Measurements from ENCODE around the gene CERS6. TPM values are rescaled to one million over a fixed set of nuclear protein-coding genes. Genes with fewer than 3 reads are reported as not detected.

Gene CERS6
- total RNA-seq, 1 donor from 2014 or later: 22.4 TPM

DNA sequence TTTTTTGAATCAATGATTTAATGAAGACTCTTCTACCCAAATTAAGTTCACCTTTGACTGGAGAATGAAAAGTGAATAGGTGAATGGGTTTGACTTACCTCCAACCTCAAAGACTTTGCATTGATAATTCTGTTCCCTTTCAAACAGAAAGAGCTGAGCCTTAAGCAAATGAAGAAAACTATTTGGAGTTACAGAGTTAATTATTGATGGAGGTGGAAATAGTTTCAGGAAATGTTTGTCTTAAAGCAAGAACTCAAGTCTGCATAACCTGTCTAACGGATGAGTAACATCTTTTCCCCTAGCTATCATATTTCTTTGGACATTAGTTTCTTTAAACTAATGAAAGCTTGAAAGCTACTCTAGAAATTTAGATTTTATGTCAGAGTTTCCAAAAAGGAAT is 166.5 kb downstream of the CERS6 start:
- Mint-ChIP-seq H3K36me3 (ENCODE audit: low read depth) (no peaks in the 10 kb centered on the region), H3K4me1 (ENCODE audit: low read depth) (peaks cover 7% of the 10 kb centered on the region), H3K27ac (no peak overlapping the region), H3K27me3 (ENCODE audit: low read depth) (no peaks in the 10 kb centered on the region), H3K4me3 (ENCODE audit: low read depth) (no peak overlapping the region), H3K9me3 (no peaks in the 10 kb centered on the region)
- DNase-seq (ENCODE audit: low spot score): no peak
- intact Hi-C loops (cut with micrococcal nuclease): no loop called here

DNA sequence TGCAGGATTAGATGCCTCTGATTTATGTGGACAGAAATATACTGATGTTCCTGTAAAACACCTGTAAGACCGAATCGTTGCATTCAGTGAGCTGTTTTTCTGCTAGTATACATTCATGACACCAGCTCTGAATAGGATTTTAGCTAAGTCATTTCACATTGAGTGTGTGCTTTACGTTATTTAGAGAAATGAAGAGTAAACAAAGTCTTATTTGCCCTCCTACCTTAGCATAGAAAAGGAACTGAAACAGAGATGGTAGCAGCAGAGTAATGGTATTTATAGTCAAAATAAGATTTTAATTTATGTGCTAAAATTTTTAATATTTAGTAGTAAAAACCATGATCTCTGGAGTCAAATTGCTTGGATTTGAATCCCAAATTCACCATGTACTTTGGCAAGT is 168.0 kb downstream of the CERS6 start:
- no peaks in the 10 kb centered on the region for H3K9me3 Mint-ChIP-seq
- peaks cover 7% of the 10 kb centered on the region for H3K4me1 Mint-ChIP-seq (ENCODE audit: low read depth)
- no peak overlapping the region for H3K27ac Mint-ChIP-seq
- intact Hi-C loops (cut with micrococcal nuclease): no loop called here
- DNase-seq (ENCODE audit: low spot score): no peak
- H3K27me3 Mint-ChIP-seq (ENCODE audit: low read depth): no peaks in the 10 kb centered on the region
- H3K4me3 Mint-ChIP-seq (ENCODE audit: low read depth): no peak overlapping the region
- no peaks in the 10 kb centered on the region for H3K36me3 Mint-ChIP-seq (ENCODE audit: low read depth)

DNA sequence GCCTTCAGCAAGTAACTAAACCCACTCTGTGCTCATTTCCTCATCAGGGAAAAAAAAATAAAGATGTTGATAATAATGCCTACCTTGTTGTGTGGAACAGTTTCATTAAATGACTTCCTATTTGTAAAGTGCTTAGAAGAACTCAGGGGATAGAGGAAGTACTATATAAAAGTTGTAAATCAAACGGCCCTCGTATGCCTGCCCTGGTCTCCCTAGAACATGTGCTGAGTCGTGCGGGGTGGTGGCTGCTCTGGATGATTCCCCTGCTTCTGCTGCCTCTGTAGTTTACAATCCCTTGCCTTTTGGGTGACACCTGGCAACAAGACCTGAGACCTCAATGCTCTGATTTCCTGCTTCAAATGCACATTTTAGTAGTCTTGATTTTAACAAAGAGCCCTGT is 170.0 kb downstream of the CERS6 start:
- Mint-ChIP-seq H3K27ac (no peak overlapping the region), H3K4me1 (ENCODE audit: low read depth) (peaks cover 7% of the 10 kb centered on the region), H3K9me3 (no peaks in the 10 kb centered on the region), H3K36me3 (ENCODE audit: low read depth) (no peaks in the 10 kb centered on the region), H3K4me3 (ENCODE audit: low read depth) (no peak overlapping the region), H3K27me3 (ENCODE audit: low read depth) (no peaks in the 10 kb centered on the region)
- intact Hi-C loops (cut with micrococcal nuclease): no loop called here
- no peak for DNase-seq (ENCODE audit: low spot score)

DNA sequence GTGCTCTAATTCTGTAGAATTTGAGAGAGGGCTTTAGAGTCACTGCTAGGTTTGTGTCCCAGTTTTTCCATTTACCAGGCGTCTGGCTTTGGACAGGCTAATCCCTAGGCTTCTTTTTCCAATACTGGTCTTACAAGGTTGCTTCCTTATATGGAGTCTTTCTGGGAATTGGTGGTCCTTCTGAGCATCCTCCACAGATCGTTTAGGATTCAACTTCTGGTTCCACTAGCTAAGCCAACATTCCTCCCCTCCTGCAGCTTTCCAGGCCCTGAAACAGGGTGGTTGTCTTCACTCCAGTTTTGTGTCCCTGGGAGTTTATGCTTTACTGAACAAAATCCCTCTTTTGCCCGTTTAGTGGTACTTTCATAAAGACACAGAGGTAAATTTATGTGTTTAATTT is 170.6 kb downstream of the CERS6 start:
- H3K27ac Mint-ChIP-seq: no peak overlapping the region
- H3K4me1 Mint-ChIP-seq (ENCODE audit: low read depth): peaks cover 7% of the 10 kb centered on the region
- no peak for DNase-seq (ENCODE audit: low spot score)
- no peaks in the 10 kb centered on the region for H3K27me3 Mint-ChIP-seq (ENCODE audit: low read depth)
- intact Hi-C loops (cut with micrococcal nuclease): no loop called here
- no peak overlapping the region for H3K4me3 Mint-ChIP-seq (ENCODE audit: low read depth)
- H3K36me3 Mint-ChIP-seq (ENCODE audit: low read depth): no peaks in the 10 kb centered on the region
- H3K9me3 Mint-ChIP-seq: no peaks in the 10 kb centered on the region

DNA sequence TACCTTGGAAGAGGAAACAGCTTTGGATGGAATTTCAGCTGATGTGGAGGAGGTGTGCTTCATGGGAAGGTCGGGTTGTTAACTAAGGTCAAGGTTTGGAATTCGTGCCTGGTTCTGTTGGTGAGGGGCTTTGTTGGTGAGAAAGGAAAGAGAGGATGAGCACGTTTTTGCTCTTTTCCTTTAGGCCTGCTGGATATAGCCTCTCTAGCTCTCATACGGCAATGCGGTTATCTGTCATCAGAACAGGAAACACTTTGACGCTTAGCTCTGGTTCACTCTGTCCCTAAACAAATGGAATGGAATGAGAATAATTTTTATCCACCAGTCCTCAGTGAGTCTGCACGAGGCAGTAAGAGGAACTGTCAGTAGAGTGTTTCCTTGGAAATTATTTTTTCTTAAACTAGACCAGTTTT is 176.6 kb downstream of the CERS6 start:
- no peaks in the 10 kb centered on the region for H3K9me3 Mint-ChIP-seq
- peaks cover 8% of the 10 kb centered on the region for H3K36me3 Mint-ChIP-seq (ENCODE audit: low read depth)
- intact Hi-C loops (cut with micrococcal nuclease): no loop called here
- peaks cover 5% of the 10 kb centered on the region for H3K4me1 Mint-ChIP-seq (ENCODE audit: low read depth)
- H3K4me3 Mint-ChIP-seq (ENCODE audit: low read depth): no peak overlapping the region
- H3K27ac Mint-ChIP-seq: no peak overlapping the region
- H3K27me3 Mint-ChIP-seq (ENCODE audit: low read depth): no peaks in the 10 kb centered on the region
- DNase-seq (ENCODE audit: low spot score): no peak

DNA sequence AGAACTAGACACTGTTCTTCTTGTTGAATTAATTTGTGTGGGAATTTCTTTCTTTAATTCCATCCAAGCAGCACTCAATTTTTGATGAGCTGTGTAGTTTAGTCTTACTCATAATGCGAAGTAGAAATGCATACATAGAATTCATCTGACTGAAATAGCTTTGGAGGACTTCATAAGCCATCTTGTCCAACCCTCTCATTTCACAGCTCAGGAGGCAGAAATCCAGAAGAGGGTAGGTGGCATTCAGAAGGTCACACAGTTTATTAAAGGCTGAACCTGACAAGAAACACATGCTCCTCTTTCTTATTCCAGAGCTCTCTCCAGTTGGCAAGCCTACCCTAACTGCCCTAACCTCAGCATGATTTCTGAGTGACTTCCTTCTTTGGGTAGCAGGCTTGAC is 177.1 kb downstream of the CERS6 start:
- Mint-ChIP-seq H3K27ac (no peak overlapping the region), H3K4me3 (ENCODE audit: low read depth) (no peak overlapping the region), H3K9me3 (no peaks in the 10 kb centered on the region), H3K36me3 (ENCODE audit: low read depth) (peaks cover 8% of the 10 kb centered on the region), H3K4me1 (ENCODE audit: low read depth) (peaks cover 5% of the 10 kb centered on the region), H3K27me3 (ENCODE audit: low read depth) (no peaks in the 10 kb centered on the region)
- intact Hi-C loops (cut with micrococcal nuclease): no loop called here
- DNase-seq (ENCODE audit: low spot score): no peak

- H3K4me3 Mint-ChIP-seq (ENCODE audit: low read depth): no peak overlapping the region
- no peak for DNase-seq (ENCODE audit: low spot score)
- no peaks in the 10 kb centered on the region for H3K27me3 Mint-ChIP-seq (ENCODE audit: low read depth)
- no peak overlapping the region for H3K27ac Mint-ChIP-seq
- intact Hi-C loops (cut with micrococcal nuclease): no loop called here
- no peaks in the 10 kb centered on the region for H3K9me3 Mint-ChIP-seq
- peaks cover 8% of the 10 kb centered on the region for H3K36me3 Mint-ChIP-seq (ENCODE audit: low read depth)
- H3K4me1 Mint-ChIP-seq (ENCODE audit: low read depth): peaks cover 5% of the 10 kb centered on the region
These were observed 177.8 kb downstream of the CERS6 start for GRCh38 chr2:168633895-168634294.

DNA sequence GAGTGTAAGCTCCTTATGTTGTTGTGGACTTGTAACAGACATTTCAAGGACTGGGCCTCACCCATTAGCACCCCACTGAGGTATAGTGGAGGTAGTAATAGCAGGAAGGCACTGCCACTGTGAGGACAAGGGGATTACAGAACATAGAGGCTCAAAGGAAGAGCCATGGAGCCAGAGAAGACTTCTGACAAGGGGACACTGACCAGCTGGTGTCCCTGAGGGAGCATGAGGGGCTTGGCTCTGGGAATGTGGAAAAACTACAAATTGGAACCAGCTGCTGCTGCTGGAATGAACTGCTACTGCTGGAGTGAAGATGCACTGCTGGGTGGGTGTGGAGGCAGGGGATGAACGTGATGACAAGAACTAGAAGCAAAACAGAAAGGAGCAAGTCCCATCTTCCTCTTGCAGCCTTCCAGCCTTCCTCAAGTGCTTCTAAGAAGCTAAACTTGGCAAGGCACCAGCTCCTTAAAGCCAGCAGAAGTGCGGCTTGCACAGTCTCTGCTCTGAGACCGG is 179.0 kb downstream of the CERS6 start:
- no peaks in the 10 kb centered on the region for H3K27me3 Mint-ChIP-seq (ENCODE audit: low read depth)
- intact Hi-C loops (cut with micrococcal nuclease): no loop called here
- H3K27ac Mint-ChIP-seq: no peak overlapping the region
- H3K9me3 Mint-ChIP-seq: no peaks in the 10 kb centered on the region
- no peak overlapping the region for H3K4me3 Mint-ChIP-seq (ENCODE audit: low read depth)
- H3K36me3 Mint-ChIP-seq (ENCODE audit: low read depth): peaks cover 8% of the 10 kb centered on the region
- H3K4me1 Mint-ChIP-seq (ENCODE audit: low read depth): peaks cover 5% of the 10 kb centered on the region
- no peak for DNase-seq (ENCODE audit: low spot score)

GRCh38 chr2:168639018-168639417 is 182.9 kb downstream of the CERS6 start:
- Mint-ChIP-seq H3K4me3 (ENCODE audit: low read depth) (no peak overlapping the region), H3K36me3 (ENCODE audit: low read depth) (peaks cover 1% of the 10 kb centered on the region), H3K4me1 (ENCODE audit: low read depth) (peaks cover 1% of the 10 kb centered on the region), H3K9me3 (no peaks in the 10 kb centered on the region), H3K27ac (no peak overlapping the region), H3K27me3 (ENCODE audit: low read depth) (no peaks in the 10 kb centered on the region)
- no peak for DNase-seq (ENCODE audit: low spot score)
- intact Hi-C loops (cut with micrococcal nuclease): no loop called here

DNA sequence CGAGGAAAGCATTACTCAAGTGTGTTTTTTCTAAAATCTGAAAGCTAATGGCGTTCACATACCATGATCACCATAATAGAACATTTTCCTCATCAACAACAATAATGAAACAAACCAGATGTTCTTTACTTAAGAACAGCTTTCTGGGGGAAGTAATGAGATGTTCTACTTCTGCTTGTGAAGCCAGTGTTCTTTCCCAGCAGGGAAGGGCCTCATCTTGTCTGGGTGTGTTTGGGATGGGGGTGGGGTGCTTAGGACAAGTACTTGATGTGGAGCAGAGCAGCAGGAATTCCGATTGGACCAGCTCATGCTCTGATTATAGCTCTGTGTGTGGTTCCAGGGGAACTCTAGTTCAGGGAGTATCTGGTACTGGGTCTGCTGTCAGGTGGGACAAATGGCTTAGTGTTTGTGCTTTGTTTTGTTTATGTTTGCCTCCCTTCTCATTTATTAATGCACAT is 183.4 kb downstream of the CERS6 start:
- Mint-ChIP-seq H3K4me3 (ENCODE audit: low read depth) (no peak overlapping the region), H3K36me3 (ENCODE audit: low read depth) (peaks cover 5% of the 10 kb centered on the region), H3K9me3 (no peaks in the 10 kb centered on the region), H3K4me1 (ENCODE audit: low read depth) (peaks cover 4% of the 10 kb centered on the region), H3K27me3 (ENCODE audit: low read depth) (no peaks in the 10 kb centered on the region), H3K27ac (no peak overlapping the region)
- intact Hi-C loops (cut with micrococcal nuclease): no loop called here
- DNase-seq (ENCODE audit: low spot score): no peak

GRCh38 chr2:168640039-168640438 is 184.0 kb downstream of the CERS6 start:
- no peak for DNase-seq (ENCODE audit: low spot score)
- Mint-ChIP-seq H3K4me3 (ENCODE audit: low read depth) (no peak overlapping the region), H3K27ac (no peak overlapping the region), H3K9me3 (no peaks in the 10 kb centered on the region), H3K27me3 (ENCODE audit: low read depth) (no peaks in the 10 kb centered on the region), H3K36me3 (ENCODE audit: low read depth) (peaks cover 5% of the 10 kb centered on the region), H3K4me1 (ENCODE audit: low read depth) (peaks cover 4% of the 10 kb centered on the region)
- intact Hi-C loops (cut with micrococcal nuclease): no loop called here

GRCh38 chr2:168641636-168642035 is 185.6 kb downstream of the CERS6 start:
- Mint-ChIP-seq H3K9me3 (peaks cover 5% of the 10 kb centered on the region), H3K36me3 (ENCODE audit: low read depth) (peaks cover 7% of the 10 kb centered on the region), H3K4me1 (ENCODE audit: low read depth) (peaks cover 8% of the 10 kb centered on the region), H3K4me3 (ENCODE audit: low read depth) (no peak overlapping the region), H3K27me3 (ENCODE audit: low read depth) (no peaks in the 10 kb centered on the region), H3K27ac (no peak overlapping the region)
- no peak for DNase-seq (ENCODE audit: low spot score)
- intact Hi-C loops (cut with micrococcal nuclease): no loop called here

DNA sequence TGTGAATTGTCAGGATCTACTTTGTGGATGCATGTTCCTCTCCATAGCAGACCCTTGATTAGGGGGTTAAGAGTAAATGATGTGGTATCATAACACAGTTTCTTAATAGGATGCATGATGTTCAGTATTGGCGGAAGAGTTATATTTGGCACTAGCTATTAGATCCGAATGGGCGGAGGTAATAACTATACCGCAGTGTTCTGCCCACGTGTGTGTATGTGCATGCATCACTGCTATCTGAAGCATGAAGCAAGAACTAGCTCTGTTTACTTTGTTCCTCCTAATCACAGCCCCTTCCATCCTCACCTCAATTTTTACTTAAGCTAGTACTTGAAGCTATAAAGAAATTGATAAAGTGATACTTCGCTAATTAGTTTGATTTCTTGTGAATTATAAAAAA is 186.8 kb downstream of the CERS6 start:
- intact Hi-C loops (cut with micrococcal nuclease): no loop called here
- no peak overlapping the region for H3K4me3 Mint-ChIP-seq (ENCODE audit: low read depth)
- H3K9me3 Mint-ChIP-seq: peaks cover 5% of the 10 kb centered on the region
- DNase-seq (ENCODE audit: low spot score): no peak
- peaks cover 8% of the 10 kb centered on the region for H3K4me1 Mint-ChIP-seq (ENCODE audit: low read depth)
- H3K27me3 Mint-ChIP-seq (ENCODE audit: low read depth): no peaks in the 10 kb centered on the region
- H3K36me3 Mint-ChIP-seq (ENCODE audit: low read depth): peaks cover 7% of the 10 kb centered on the region
- no peak overlapping the region for H3K27ac Mint-ChIP-seq

DNA sequence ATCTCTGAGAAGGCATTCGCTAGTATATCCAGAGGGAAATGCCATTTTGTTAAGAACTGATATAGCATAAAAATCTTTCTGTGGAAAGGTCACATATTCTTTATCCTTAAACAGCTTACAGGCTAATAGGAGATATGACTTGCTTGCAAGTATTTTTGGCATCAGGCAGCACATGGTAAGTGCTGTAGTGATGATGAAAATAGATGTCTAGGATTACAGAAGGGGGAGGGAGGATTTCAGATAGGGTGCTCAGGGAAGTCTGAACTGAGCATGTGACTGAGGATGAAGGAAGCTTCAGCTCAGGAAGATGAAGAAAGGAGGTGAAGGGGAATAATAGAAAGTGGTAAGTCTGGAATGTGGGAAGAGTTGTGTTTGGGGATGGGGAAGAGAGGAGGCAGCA is 187.9 kb downstream of the CERS6 start:
- Mint-ChIP-seq H3K4me3 (ENCODE audit: low read depth) (no peak overlapping the region), H3K36me3 (ENCODE audit: low read depth) (peaks cover 7% of the 10 kb centered on the region), H3K9me3 (peaks cover 5% of the 10 kb centered on the region), H3K4me1 (ENCODE audit: low read depth) (peaks cover 8% of the 10 kb centered on the region), H3K27me3 (ENCODE audit: low read depth) (no peaks in the 10 kb centered on the region), H3K27ac (no peak overlapping the region)
- intact Hi-C loops (cut with micrococcal nuclease): no loop called here
- no peak for DNase-seq (ENCODE audit: low spot score)

All from activated T-helper 2 cell treated with anti-CD3 and anti-CD28 coated beads, Interferon-gamma antibody, Interleukin-2, Interleukin-4, amounts not matched to agents 10 μg/mL and 5 μg/mL and 100 μg/mL, durations not matched to agents 14 hours and 24 hours and 36 hours (primary cell).